Measurements from ENCODE around the gene NAT14.
A peak's percentile ranks its signal among the peaks of the same experiment; 100 is the strongest.

The NAT14 gene

GRCh38 chr19:55453511-55454260, 31.3 kb upstream of the NAT14 start:
- DNase-seq = peak; percentile 48

GRCh38 chr19:55454787-55455243, 30.2 kb upstream of the NAT14 start:
- DNase-seq = peak; percentile 70

- DNase-seq = no peak
Observed at GRCh38 chr19:55455576-55456235, 29.3 kb upstream of the NAT14 start.

GRCh38 chr19:55456347-55456746, 28.6 kb upstream of the NAT14 start:
- DNase-seq = no peak

- DNase-seq = peak; percentile 71
Observed at GRCh38 chr19:55457683-55458457, 27.1 kb upstream of the NAT14 start.

GRCh38 chr19:55459551-55459949, 25.4 kb upstream of the NAT14 start:
- no peak for DNase-seq

- peak; percentile 48 for DNase-seq
Observed at GRCh38 chr19:55459950-55460657, 24.9 kb upstream of the NAT14 start.

GRCh38 chr19:55460670-55461258, 24.2 kb upstream of the NAT14 start:
- DNase-seq = peak; percentile 86

- DNase-seq = peak; percentile 100
Observed at GRCh38 chr19:55461259-55461973, 23.6 kb upstream of the NAT14 start, which contains the start of gene ISOC2. Gene ISOC2 (minus strand): TSS chr19:55461642. CDS start chr19:55456486, 5,156 bp downstream.

- DNase-seq = peak; percentile 70
Observed at GRCh38 chr19:55461974-55462626, 22.9 kb upstream of the NAT14 start.

GRCh38 chr19:55462722-55463121, 22.3 kb upstream of the NAT14 start:
- no peak for DNase-seq

GRCh38 chr19:55463583-55464031, 21.4 kb upstream of the NAT14 start:
- no peak for DNase-seq

GRCh38 chr19:55464039-55464661, 20.8 kb upstream of the NAT14 start:
- DNase-seq = no peak

- DNase-seq = peak; percentile 90
Observed at GRCh38 chr19:55464662-55465054, 20.3 kb upstream of the NAT14 start, which contains the start of gene C19orf85. Gene C19orf85 (minus strand): TSS chr19:55464751. CDS start chr19:55464554, 197 bp downstream.

GRCh38 chr19:55465460-55466240, 19.3 kb upstream of the NAT14 start:
- DNase-seq = no peak

- DNase-seq = no peak
Observed at GRCh38 chr19:55466241-55466614, 18.8 kb upstream of the NAT14 start.

- DNase-seq = peak; percentile 43
Observed at GRCh38 chr19:55467236-55468053, 17.5 kb upstream of the NAT14 start.

- no peak for DNase-seq
Observed at GRCh38 chr19:55468054-55468393, 17.0 kb upstream of the NAT14 start.

- peak; percentile 63 for DNase-seq
Observed at GRCh38 chr19:55471266-55471665, 13.7 kb upstream of the NAT14 start.
